ENCODE data around the gene RNLS. TPM values are rescaled to one million over a fixed set of nuclear protein-coding genes. Genes with fewer than 3 reads are reported as not detected.

Gene RNLS
- total RNA-seq, 1 experiment from 2014 or later: not detected

GRCh38 chr10:88617772-88618300 lies 34.7 kb upstream of the RNLS start:
- Histone ChIP-seq H3K27ac (ENCODE audit: low read depth, low read length) (no peak overlapping the region), H3K9me2 (ENCODE audit: insufficient read depth) (peaks cover 5% of the 10 kb centered on the region; the same call in 1 of the 2 replicates), H2AFZ (ENCODE audit: low read depth, low read length, poor library complexity, severe bottlenecking) (no peak overlapping the region), H4K20me1 (ENCODE audit: insufficient read depth) (no peaks in the 10 kb centered on the region), H3K4me3 (replicated peaks in 1 of 2; ENCODE audit: low read depth in 1 of 2, low read length in 2 of 2) (no peak overlapping the region), H3K9ac (ENCODE audit: low read length) (no peak overlapping the region), H3K9me3 (ENCODE audit: control insufficient read depth in 1 of 2, insufficient read depth in 1 of 2, low read depth in 1 of 2, low read length in 2 of 2) (no peaks in the 10 kb centered on the region), H3K27me3 (ENCODE audit: insufficient read depth, low read length) (no peaks in the 10 kb centered on the region), H3K4me1 (ENCODE audit: control insufficient read depth in 1 of 2, insufficient read depth in 2 of 2, low read length in 2 of 2) (no peaks in the 10 kb centered on the region), H3K4me2 (ENCODE audit: low read length) (no peak overlapping the region), H3K79me2 (ENCODE audit: insufficient read depth, low read length) (no peaks in the 10 kb centered on the region), H3K36me3 (ENCODE audit: control insufficient read depth in 1 of 2, insufficient read depth in 2 of 2, low read length in 2 of 2) (no peaks in the 10 kb centered on the region)
- CTCF ChIA-PET: interaction anchor here (1.1 kb wide), 1 partner anchor 52 kb away, joined by 3 read pairs; no protein-coding TSS in a partner anchor
- intact Hi-C loops (cut with micrococcal nuclease): no loop called here
- BruUV-seq (replicated peaks): no TSS peak
- RAD21 ChIA-PET (ENCODE audit: low non-redundant PET in 1 of 2, low total read pairs in 2 of 2, uncharacterized antibody in 2 of 2, unreplicated experiment in 2 of 2): no interaction called here
- no peak for TF ChIP-seq EGR1 (IDR thresholded peaks at IDR 0.05; ENCODE audit: low read depth)
- no peak for TF ChIP-seq EZH2 (IDR thresholded peaks at IDR 0.05)
- no peak for TF ChIP-seq POLR2A (IDR thresholded peaks at IDR 0.05; ENCODE audit: borderline replicate concordance, extremely low read depth, insufficient read depth, insufficient read length)
- TF ChIP-seq YY1 (IDR thresholded peaks at IDR 0.05; ENCODE audit: extremely low read depth, insufficient replicate concordance, low read depth, low read length): no peak
- no peak for TF ChIP-seq EZH2phosphoT487 (IDR thresholded peaks at IDR 0.05; ENCODE audit: borderline replicate concordance)
- POLR2A ChIA-PET: no interaction called here
- ATAC-seq: no peak
- no peak for DNase-seq (ENCODE audit: low read depth, low spot score)

- CTCF ChIA-PET: no interaction called here
- H3K9ac ChIP-seq (ENCODE audit: low read length): no peak overlapping the region
- H3K4me3 ChIP-seq (replicated peaks in 1 of 2; ENCODE audit: low read depth in 1 of 2, low read length in 2 of 2): no peak overlapping the region
- no peaks in the 10 kb centered on the region for H4K20me1 ChIP-seq (ENCODE audit: insufficient read depth)
- no peak overlapping the region for H3K27ac ChIP-seq (ENCODE audit: low read depth, low read length)
- H3K4me2 ChIP-seq (ENCODE audit: low read length): no peak overlapping the region
- H3K27me3 ChIP-seq (ENCODE audit: insufficient read depth, low read length): no peaks in the 10 kb centered on the region
- H3K79me2 ChIP-seq (ENCODE audit: insufficient read depth, low read length): no peaks in the 10 kb centered on the region
- no peaks in the 10 kb centered on the region for H3K36me3 ChIP-seq (ENCODE audit: control insufficient read depth in 1 of 2, insufficient read depth in 2 of 2, low read length in 2 of 2)
- no TSS peak for BruUV-seq (replicated peaks)
- intact Hi-C loops (cut with micrococcal nuclease): no loop called here
- DNase-seq (ENCODE audit: low read depth, low spot score): no peak
- RAD21 ChIA-PET (ENCODE audit: low non-redundant PET in 1 of 2, low total read pairs in 2 of 2, uncharacterized antibody in 2 of 2, unreplicated experiment in 2 of 2): no interaction called here
- TF ChIP-seq POLR2AphosphoS5 (IDR thresholded peaks at IDR 0.05; ENCODE audit: low read depth, low read length): no peak
- TF ChIP-seq SP1 (IDR thresholded peaks at IDR 0.05; ENCODE audit: low read depth): no peak
- no peak for TF ChIP-seq SIN3A (IDR thresholded peaks at IDR 0.05; ENCODE audit: low read depth)
- TF ChIP-seq CBX3 (IDR thresholded peaks at IDR 0.05; ENCODE audit: low read depth): no peak
- TF ChIP-seq, protein P1, sequence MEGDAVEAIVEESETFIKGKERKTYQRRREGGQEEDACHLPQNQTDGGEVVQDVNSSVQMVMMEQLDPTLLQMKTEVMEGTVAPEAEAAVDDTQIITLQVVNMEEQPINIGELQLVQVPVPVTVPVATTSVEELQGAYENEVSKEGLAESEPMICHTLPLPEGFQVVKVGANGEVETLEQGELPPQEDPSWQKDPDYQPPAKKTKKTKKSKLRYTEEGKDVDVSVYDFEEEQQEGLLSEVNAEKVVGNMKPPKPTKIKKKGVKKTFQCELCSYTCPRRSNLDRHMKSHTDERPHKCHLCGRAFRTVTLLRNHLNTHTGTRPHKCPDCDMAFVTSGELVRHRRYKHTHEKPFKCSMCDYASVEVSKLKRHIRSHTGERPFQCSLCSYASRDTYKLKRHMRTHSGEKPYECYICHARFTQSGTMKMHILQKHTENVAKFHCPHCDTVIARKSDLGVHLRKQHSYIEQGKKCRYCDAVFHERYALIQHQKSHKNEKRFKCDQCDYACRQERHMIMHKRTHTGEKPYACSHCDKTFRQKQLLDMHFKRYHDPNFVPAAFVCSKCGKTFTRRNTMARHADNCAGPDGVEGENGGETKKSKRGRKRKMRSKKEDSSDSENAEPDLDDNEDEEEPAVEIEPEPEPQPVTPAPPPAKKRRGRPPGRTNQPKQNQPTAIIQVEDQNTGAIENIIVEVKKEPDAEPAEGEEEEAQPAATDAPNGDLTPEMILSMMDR (IDR thresholded peaks at IDR 0.05 in 2 of 3, conservative IDR thresholded peaks at IDR 0.05 in 1 of 3; ENCODE audit: borderline replicate concordance in 1 of 3, insufficient read depth in 1 of 3, low read depth in 2 of 3, low read length in 2 of 3): no peak
- no peak for TF ChIP-seq ZNF274 (IDR thresholded peaks at IDR 0.05; ENCODE audit: low read depth, low read length)
- TF ChIP-seq, protein P2, sequence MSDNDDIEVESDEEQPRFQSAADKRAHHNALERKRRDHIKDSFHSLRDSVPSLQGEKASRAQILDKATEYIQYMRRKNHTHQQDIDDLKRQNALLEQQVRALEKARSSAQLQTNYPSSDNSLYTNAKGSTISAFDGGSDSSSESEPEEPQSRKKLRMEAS (IDR thresholded peaks at IDR 0.05): no peak
- ATAC-seq: no peak
- H3K9me3 ChIP-seq (ENCODE audit: control insufficient read depth in 1 of 2, insufficient read depth in 1 of 2, low read depth in 1 of 2, low read length in 2 of 2): no peaks in the 10 kb centered on the region
- H2AFZ ChIP-seq (ENCODE audit: low read depth, low read length, poor library complexity, severe bottlenecking): no peak overlapping the region
- peaks cover 5% of the 10 kb centered on the region; the same call in 1 of the 2 replicates for H3K9me2 ChIP-seq (ENCODE audit: insufficient read depth)
- no peaks in the 10 kb centered on the region for H3K4me1 ChIP-seq (ENCODE audit: control insufficient read depth in 1 of 2, insufficient read depth in 2 of 2, low read length in 2 of 2)
- POLR2A ChIA-PET: no interaction called here
Observed at GRCh38 chr10:88616250-88616977, 33.3 kb upstream of the RNLS start.

Data from HCT116 (cell line).